Measurements from ENCODE around the gene PEAK3. TPM values are rescaled to one million over a fixed set of nuclear protein-coding genes. Genes with fewer than 3 reads are reported as not detected.

PEAK3 gene
- total and polyA plus RNA-seq, 9 of the 15 experiments (the other 6 are each of a cell fraction or from before 2014, with no cell fraction given), result 0.07 to 0.40 TPM; not detected in 7

- no peaks in the 10 kb centered on the region for H3K36me3 ChIP-seq (ENCODE audit: control insufficient read depth, insufficient read depth, low read length)
- intact Hi-C loops (cut with micrococcal nuclease) (no loop called here), in situ Hi-C loops (cut with MboI) (no loop called here)
- H3K9me1 ChIP-seq (ENCODE audit: control insufficient read depth, insufficient read depth, low read length), result peaks cover 2% of the 10 kb centered on the region
- CTCF ChIA-PET (ENCODE audit: low intra/inter-chr PET ratio), result no interaction called here
- ATAC-seq, result no peak; the same call in 2 of the 3 replicates
- H3K79me2 ChIP-seq (ENCODE audit: control insufficient read depth, insufficient read depth, low read length), result no peaks in the 10 kb centered on the region
- peaks cover 10 to 40% of the 10 kb centered on the region in 2 experiments for H3K4me1 ChIP-seq (replicated peaks in 1 of 2; ENCODE audit: control insufficient read depth in 2 of 2, insufficient read depth in 2 of 2, low read length in 2 of 2)
- no peak overlapping the region for H3K4me2 ChIP-seq (ENCODE audit: insufficient read depth, low read length)
- no peaks in the 10 kb centered on the region for H3K27me3 ChIP-seq (ENCODE audit: control insufficient read depth in 2 of 2, insufficient read depth in 2 of 2, low read length in 2 of 2)
- no peaks in the 10 kb centered on the region for H3K9me3 ChIP-seq (replicated peaks; ENCODE audit: control insufficient read depth, insufficient read depth, low read depth, low read length)
- no peak for DNase-seq (ENCODE audit: extremely low read depth in 1 of 4, low spot score in 3 of 4)
- BruUV-seq (replicated peaks), result no TSS peak
- no peaks in the 10 kb centered on the region for H4K20me1 ChIP-seq (replicated peaks; ENCODE audit: control insufficient read depth, insufficient read depth, low read length)
- no peak overlapping the region for H2AFZ ChIP-seq (ENCODE audit: low read depth, low read length)
- POLR2A ChIA-PET, result interaction anchor here (0.5 to 2.6 kb wide), 8 partner anchors 9 to 89 kb away, joined by 3 to 18 read pairs (median 4); partner anchors contain the start of gene LSM7
- no peak overlapping the region for H3K27ac ChIP-seq (ENCODE audit: extremely low read depth, low read depth, low read length)
- FAIRE-seq, result no peak
- 62% methylated on average over 13 of the region's 13 CpGs for WGBS (ENCODE audit: insufficient coverage, low coverage, missing lambda C conversion rate)
- H3K9ac ChIP-seq (ENCODE audit: insufficient read depth in 1 of 2, low read depth in 2 of 2, low read length in 2 of 2), result peak overlapping the region in 1 of 2 experiments; percentile 50; a peak in 1 of 4 replicates
- no peak overlapping the region for H3K4me3 ChIP-seq
- TF ChIP-seq ATF2 (CRISPR knock-in tag; IDR thresholded peaks at IDR 0.05) (no peak), SIN3A (IDR thresholded peaks at IDR 0.05; ENCODE audit: borderline replicate concordance in 2 of 2, control insufficient read depth in 1 of 2, low read depth in 2 of 2, low read length in 2 of 2) (no peak), HNRNPH1 (optimal IDR thresholded peaks at IDR 0.05; ENCODE audit: low read depth, low read length) (no peak), TCF3 (CRISPR knock-in tag; IDR thresholded peaks at IDR 0.05) (no peak), RBFOX2 (IDR thresholded peaks at IDR 0.05; ENCODE audit: low read depth, low read length) (0 out of 2 replicates have a peak, but pooled peaks have one; percentile 7), SIRT6 (IDR thresholded peaks at IDR 0.05; ENCODE audit: low read depth, low read length) (no peak), IRF2 (CRISPR knock-in tag; IDR thresholded peaks at IDR 0.05) (no peak), ZNF41 (CRISPR knock-in tag; conservative IDR thresholded peaks at IDR 0.05) (no peak), BCOR (IDR thresholded peaks at IDR 0.05) (peak; percentile 83), FOXA3 (CRISPR knock-in tag; conservative IDR thresholded peaks at IDR 0.05 in 1 of 2, IDR thresholded peaks at IDR 0.05 in 1 of 2) (no peak), MLLT1 (IDR thresholded peaks at IDR 0.05) (no peak), LEF1 (IDR thresholded peaks at IDR 0.05) (no peak), KDM1A (IDR thresholded peaks at IDR 0.05) (peak in 1 of 2 experiments; percentile 59; a peak in 3 of 4 replicates), HDAC6 (IDR thresholded peaks at IDR 0.05; ENCODE audit: low read depth, low read length) (no peak), PRDM10 (IDR thresholded peaks at IDR 0.05; ENCODE audit: partially characterized antibody) (no peak)
Measured at GRCh38 chr19:2287585-2288337, 5.8 kb upstream of the PEAK3 start.
